OCI-LY3 (cell line): ENCODE measurements around the gene KAZN.

ENCODE experiments used
- CTCF ChIP-seq: fragments of 200-600, 300-600 bp; sonication (generic); IDR thresholded peaks from 2 replicates; pipeline ENCODE4 v1.5.1; 2014; ENCODE audit warnings: antibody characterized with exemption, low read length, low read depth
- EZH2phosphoT487 ChIP-seq: fragments of 200-600 bp; shearing (Covaris generic); IDR thresholded peaks from 2 replicates; pipeline ENCODE4 v1.6.1; 2018; ENCODE audit warnings: antibody characterized with exemption, mixed run types, low read depth

DNA sequence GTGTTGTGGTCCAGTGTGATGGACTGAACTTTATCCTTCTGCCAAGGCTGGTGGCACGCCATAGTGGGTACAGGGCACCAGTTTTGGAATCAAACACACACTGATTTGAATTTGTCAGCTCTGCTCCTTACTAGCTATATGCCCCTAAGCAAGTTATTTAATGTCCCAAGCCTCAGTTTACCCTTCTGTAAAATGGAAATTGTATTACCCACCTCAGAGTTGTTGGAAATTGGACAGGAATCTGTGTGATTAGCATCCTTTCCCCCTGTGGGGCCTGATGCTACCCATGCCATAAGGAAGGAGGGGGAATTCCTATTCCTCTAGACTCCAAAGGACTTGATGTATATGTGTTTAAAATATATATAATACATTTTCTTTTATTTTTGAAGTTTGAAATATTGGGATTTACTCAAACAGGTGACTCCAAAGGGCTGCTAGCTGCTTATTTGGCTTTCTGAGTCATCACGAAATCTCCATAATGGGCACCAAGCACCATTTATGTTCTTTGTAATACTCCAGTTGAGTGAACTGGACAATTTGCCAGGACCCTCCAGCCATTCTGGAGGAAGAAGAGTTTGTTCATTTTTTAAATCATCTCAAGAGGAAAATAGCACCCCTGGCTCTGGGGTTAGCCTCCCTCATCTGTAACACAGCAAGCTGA, 330.5 kb downstream of the KAZN start:
- TF ChIP-seq CTCF (no peak), EZH2phosphoT487 (no peak)
